ENCODE measurements around the gene GAK.

- TF ChIP-seq CTCF (IDR thresholded peaks at IDR 0.05; ENCODE audit: poor library complexity, severe bottlenecking): no peak
- TF ChIP-seq EP300 (conservative IDR thresholded peaks at IDR 0.05; ENCODE audit: poor library complexity, severe bottlenecking): no peak
- TF ChIP-seq REST (IDR thresholded peaks at IDR 0.05; ENCODE audit: borderline replicate concordance): no peak
- no peak for TF ChIP-seq POLR2AphosphoS5 (IDR thresholded peaks at IDR 0.05)
- no peak for TF ChIP-seq EZH2 (IDR thresholded peaks at IDR 0.05; ENCODE audit: borderline replicate concordance, insufficient read depth, low read length, poor library complexity, severe bottlenecking)
- TF ChIP-seq SMC3 (conservative IDR thresholded peaks at IDR 0.05; ENCODE audit: poor library complexity): no peak
These were observed 20.8 kb downstream of the GAK start for GRCh38 chr4:911221-911751.
